ENCODE data around the gene IFI44L. TPM values are rescaled to one million over a fixed set of nuclear protein-coding genes. Genes with fewer than 3 reads are reported as not detected.

IFI44L gene
- total RNA-seq, result 1 to 10 TPM in 3 of 4 donors, not detected in 1; 1.8 to 5.5 (median 3.3) TPM

GRCh38 chr1:78619803-78620579 lies at the start of gene IFI44L:
Gene IFI44L (plus strand): TSS chr1:78620448. CDS start chr1:78627916, 7,468 bp downstream.
- intact Hi-C loops (cut with DNase I; ENCODE audit: low total_unique reads), result loop anchor here (5.0 kb wide), 1 partner anchor 52 kb away; no protein-coding TSS in a partner anchor
- DNase-seq, result peak; percentile 34
- whole genome bisulfite sequencing, 2 donors (ENCODE audit: low coverage in 1 of 2), result 17 to 20% methylated on average over 9 of the region's 9 CpGs

GRCh38 chr1:78570539-78570938 lies 49.7 kb upstream of the IFI44L start:
- WGBS, 2 donors (ENCODE audit: low coverage in 1 of 2), result 47 to 51% methylated on average over 2 of the region's 2 CpGs
- Histone ChIP-seq H3K27ac (no peak overlapping the region), H3K9me3 (no peaks in the 10 kb centered on the region), H3K36me3 (no peaks in the 10 kb centered on the region), H3K4me1 (no peaks in the 10 kb centered on the region), H3K4me3 (no peak overlapping the region), H3K27me3 (no peaks in the 10 kb centered on the region)
- in situ Hi-C loops (cut with MboI; ENCODE audit: low pct_ligation_motif_present in 1 of 4, low pct_unique_long_range_greater_than_20kb in 1 of 4, low sequenced_read_pairs in 3 of 4) (no loop called here), intact Hi-C loops (cut with DNase I; ENCODE audit: low total_unique reads) (no loop called here)
- TF ChIP-seq POLR2A (IDR thresholded peaks at IDR 0.05), result no peak
- TF ChIP-seq POLR2AphosphoS5 (IDR thresholded peaks at IDR 0.05), result no peak
- TF ChIP-seq CTCF (IDR thresholded peaks at IDR 0.05), result no peak
- no peak for TF ChIP-seq EP300 (IDR thresholded peaks at IDR 0.05; ENCODE audit: low read depth)
- DNase-seq, result no peak

More at GRCh38 chr1:78619803-78620579, at the start of gene IFI44L:
- Histone ChIP-seq H3K9me3 (no peaks in the 10 kb centered on the region), H3K36me3 (no peaks in the 10 kb centered on the region), H3K4me3 (peak within 1 kb of the TSS in 3 of 4 donors; percentile 7 to 36 (median 17)), H3K27ac (peak within 1 kb of the TSS; percentile 47 to 70 (median 62)), H3K27me3 (no peaks in the 10 kb centered on the region), H3K4me1 (peaks cover 0 to 28% (median 6%) of the 10 kb centered on the region in 4 donors)
- TF ChIP-seq POLR2AphosphoS5 (IDR thresholded peaks at IDR 0.05) (no peak), EP300 (IDR thresholded peaks at IDR 0.05; ENCODE audit: low read depth) (no peak), POLR2A (IDR thresholded peaks at IDR 0.05) (no peak), CTCF (IDR thresholded peaks at IDR 0.05) (no peak)
- in situ Hi-C loops (cut with MboI; ENCODE audit: low pct_ligation_motif_present in 1 of 4, low pct_unique_long_range_greater_than_20kb in 1 of 4, low sequenced_read_pairs in 3 of 4), result loop anchor here in 2 of 4 donors (10.0 kb wide), 1 partner anchor 55 kb away; no protein-coding TSS in a partner anchor

- in situ Hi-C loops (cut with MboI; ENCODE audit: low pct_ligation_motif_present in 1 of 4, low pct_unique_long_range_greater_than_20kb in 1 of 4, low sequenced_read_pairs in 3 of 4) (no loop called here), intact Hi-C loops (cut with DNase I; ENCODE audit: low total_unique reads) (no loop called here)
- 35 to 51% methylated on average over 9 of the region's 9 CpGs for WGBS, 2 donors (ENCODE audit: low coverage in 1 of 2)
- H3K27me3 ChIP-seq, result no peaks in the 10 kb centered on the region
- DNase-seq, result no peak
- TF ChIP-seq POLR2A (IDR thresholded peaks at IDR 0.05) (no peak), CTCF (IDR thresholded peaks at IDR 0.05) (no peak), POLR2AphosphoS5 (IDR thresholded peaks at IDR 0.05) (no peak), EP300 (IDR thresholded peaks at IDR 0.05; ENCODE audit: low read depth) (no peak)
- no peaks in the 10 kb centered on the region for H3K36me3 ChIP-seq
- no peaks in the 10 kb centered on the region for H3K4me1 ChIP-seq
- H3K27ac ChIP-seq, result no peak overlapping the region
- no peak overlapping the region for H3K4me3 ChIP-seq
- no peaks in the 10 kb centered on the region for H3K9me3 ChIP-seq
These were observed 42.8 kb upstream of the IFI44L start for GRCh38 chr1:78577257-78578100.

- in situ Hi-C loops (cut with MboI; ENCODE audit: low pct_ligation_motif_present in 1 of 4, low pct_unique_long_range_greater_than_20kb in 1 of 4, low sequenced_read_pairs in 3 of 4), result no loop called here
- WGBS, 2 donors (ENCODE audit: low coverage in 1 of 2), result 64 to 75% methylated on average over 1 of the region's 1 CpG
- no peak for DNase-seq
- Histone ChIP-seq H3K4me1 (no peaks in the 10 kb centered on the region), H3K27me3 (no peaks in the 10 kb centered on the region), H3K36me3 (no peaks in the 10 kb centered on the region), H3K9me3 (no peaks in the 10 kb centered on the region), H3K27ac (no peak overlapping the region), H3K4me3 (no peak overlapping the region)
- TF ChIP-seq EP300 (IDR thresholded peaks at IDR 0.05; ENCODE audit: low read depth) (no peak), POLR2AphosphoS5 (IDR thresholded peaks at IDR 0.05) (no peak), CTCF (IDR thresholded peaks at IDR 0.05) (no peak)
- intact Hi-C loops (cut with DNase I; ENCODE audit: low total_unique reads), result no loop called here
These were observed 33.7 kb upstream of the IFI44L start for GRCh38 chr1:78586572-78586971.
